Neural cell (in vitro differentiated cells): Measurements from ENCODE around the gene CRB2. TPM values are rescaled to one million over a fixed set of nuclear protein-coding genes. Genes with fewer than 3 reads are reported as not detected.

ENCODE experiments used
- H2AFZ ChIP-seq: fragments of 200-600, 300-800 bp; sonication (generic), shearing (Covaris generic); 2 replicates; pipeline ENCODE4 v1.6.0; 2014; ENCODE audit warnings: low read depth, mild to moderate bottlenecking, antibody characterized with exemption, low read length, moderate library complexity
- H3F3A ChIP-seq: fragments of 200-600 bp; shearing (Covaris generic); 2 replicates; pipeline ENCODE4 v1.6.1; 2016; ENCODE audit warnings: mild to moderate bottlenecking, moderate library complexity, mixed read lengths, antibody characterized with exemption, low read length; ENCODE audit not compliant: insufficient read depth, poor library complexity, severe bottlenecking
- H3K27ac ChIP-seq: fragments of 200-600, 300-800 bp; sonication (generic), shearing (Covaris generic); 2 replicates; pipeline ENCODE4 v1.5.1; 2014; ENCODE audit warnings: mild to moderate bottlenecking, low read length, moderate library complexity
- H3K27me3 ChIP-seq: fragments of 300-800, 200-600 bp; sonication (generic), shearing (Covaris generic); 2 replicates; pipeline ENCODE4 v1.6.0; 2014; ENCODE audit warnings: mild to moderate bottlenecking, low read depth, low read length, moderate library complexity; ENCODE audit not compliant: insufficient read depth
- H3K36me3 ChIP-seq: fragments of 300-800, 200-600 bp; sonication (generic), shearing (Covaris generic); 2 replicates; pipeline ENCODE4 v1.5.1; 2014; ENCODE audit warnings: mild to moderate bottlenecking, antibody characterized with exemption, low read length, moderate library complexity; ENCODE audit not compliant: insufficient read depth
- H3K4me2 ChIP-seq: fragments of 300-800, 200-600 bp; sonication (generic), shearing (Covaris generic); 2 replicates; pipeline ENCODE4 v1.6.0; 2014; ENCODE audit warnings: mild to moderate bottlenecking, low read length
- H3K4me3 ChIP-seq: fragments of 300-800, 200-600 bp; sonication (generic), shearing (Covaris generic); 2 replicates; pipeline ENCODE4 v1.5.1; 2014; ENCODE audit warnings: mild to moderate bottlenecking, low read length, moderate library complexity
- H3K79me2 ChIP-seq: fragments of 200-600 bp; shearing (Covaris generic); replicated peaks from 2 replicates; pipeline ENCODE4 v1.6.0; 2014; ENCODE audit warnings: mild to moderate bottlenecking, low read length, moderate library complexity; ENCODE audit not compliant: insufficient read depth
- H3K9ac ChIP-seq: fragments of 300-800, 200-600 bp; sonication (generic), shearing (Covaris generic); 2 replicates; pipeline ENCODE4 v1.6.1; 2016; ENCODE audit warnings: mild to moderate bottlenecking, low read length, mixed read lengths
- H3K9me2 ChIP-seq: fragments of 200-600 bp; shearing (Covaris generic); 2 replicates; pipeline ENCODE4 v1.6.1; 2016; ENCODE audit warnings: mild to moderate bottlenecking, low read length, mixed read lengths; ENCODE audit not compliant: insufficient read depth
- H3K9me3 ChIP-seq: fragments of 200-600, 300-800 bp; sonication (generic), shearing (Covaris generic); 2 replicates; pipeline ENCODE4 v1.6.1; 2016; ENCODE audit warnings: mild to moderate bottlenecking, mixed run types, low read length, moderate library complexity, mixed read lengths
- H4K20me1 ChIP-seq: fragments of 200-600 bp; shearing (Covaris generic); 2 replicates; pipeline ENCODE4 v1.6.1; 2016; ENCODE audit warnings: mild to moderate bottlenecking, mixed run types; ENCODE audit not compliant: insufficient read depth
- CTCF ChIP-seq: fragments of 450-650 bp; IDR thresholded peaks from 2 replicates; pipeline ENCODE4 v1.5.1; 2014; ENCODE audit warnings: antibody characterized with exemption, mild to moderate bottlenecking, moderate library complexity; ENCODE audit not compliant: poor library complexity, severe bottlenecking
- EP300 ChIP-seq: fragments of 450-650 bp; conservative IDR thresholded peaks from 2 replicates; pipeline ENCODE4 v1.6.1; 2014; ENCODE audit warnings: antibody characterized with exemption, mild to moderate bottlenecking, moderate library complexity; ENCODE audit not compliant: poor library complexity, severe bottlenecking
- EZH2 ChIP-seq: fragments of 200-600, 300-800 bp; shearing (Covaris generic), sonication (generic); IDR thresholded peaks from 2 replicates; pipeline ENCODE4 v1.6.1; 2014; ENCODE audit warnings: antibody characterized with exemption, low read length, borderline replicate concordance, mild to moderate bottlenecking; ENCODE audit not compliant: insufficient read depth, poor library complexity, severe bottlenecking
- MXI1 ChIP-seq: fragments of 450-650 bp; conservative IDR thresholded peaks from 2 replicates; pipeline ENCODE4 v1.6.1; 2014; ENCODE audit warnings: antibody characterized with exemption, mild to moderate bottlenecking; ENCODE audit not compliant: poor library complexity, severe bottlenecking
- POLR2AphosphoS5 ChIP-seq: IDR thresholded peaks from 2 replicates; pipeline ENCODE4 v1.6.1; 2012
- RAD21 ChIP-seq: fragments of 450-650 bp; conservative IDR thresholded peaks from 2 replicates; pipeline ENCODE4 v1.6.1; 2014; ENCODE audit warnings: antibody characterized with exemption, mild to moderate bottlenecking, moderate library complexity
- SMC3 ChIP-seq: fragments of 450-650 bp; conservative IDR thresholded peaks from 2 replicates; pipeline ENCODE4 v1.6.1; 2014; ENCODE audit warnings: antibody characterized with exemption, mild to moderate bottlenecking, moderate library complexity; ENCODE audit not compliant: poor library complexity
- TAF1 ChIP-seq: IDR thresholded peaks from 2 replicates; pipeline ENCODE4 v1.6.1; 2012; ENCODE audit warnings: low read depth
- polyA plus RNA-seq: library from polyadenylated mRNA; depleted of rRNA; stranded (reverse); fragments of >200 nt; gene quantifications from 2 replicates; pipeline ENCODE4 v1.2.3, GENCODE V29; 2014
- TF ChIP-seq, protein P1 (sequence below): IDR thresholded peaks from 2 replicates; pipeline ENCODE4 v1.6.1; 2012; ENCODE audit warnings: borderline replicate concordance

CRB2 gene
- polyA plus RNA-seq, 1 donor from 2014 or later, result 0.32 TPM

GRCh38 chr9:123424552-123425225 is 68.7 kb downstream of the CRB2 start:
- Histone ChIP-seq H3K36me3 (no peaks in the 10 kb centered on the region), H3K79me2 (no peaks in the 10 kb centered on the region), H3F3A (no peaks in the 10 kb centered on the region), H3K27me3 (no peaks in the 10 kb centered on the region), H3K4me3 (no peak overlapping the region), H2AFZ (no peak overlapping the region), H3K27ac (no peak overlapping the region), H3K9me2 (no peaks in the 10 kb centered on the region), H3K9ac (no peak overlapping the region), H4K20me1 (no peaks in the 10 kb centered on the region), H3K4me2 (no peak overlapping the region), H3K9me3 (no peaks in the 10 kb centered on the region)
- TF ChIP-seq RAD21 (no peak), SMC3 (no peak), EP300 (no peak), MXI1 (no peak), TAF1 (no peak), EZH2 (no peak), CTCF (no peak), POLR2AphosphoS5 (no peak)
- TF ChIP-seq, protein P1, sequence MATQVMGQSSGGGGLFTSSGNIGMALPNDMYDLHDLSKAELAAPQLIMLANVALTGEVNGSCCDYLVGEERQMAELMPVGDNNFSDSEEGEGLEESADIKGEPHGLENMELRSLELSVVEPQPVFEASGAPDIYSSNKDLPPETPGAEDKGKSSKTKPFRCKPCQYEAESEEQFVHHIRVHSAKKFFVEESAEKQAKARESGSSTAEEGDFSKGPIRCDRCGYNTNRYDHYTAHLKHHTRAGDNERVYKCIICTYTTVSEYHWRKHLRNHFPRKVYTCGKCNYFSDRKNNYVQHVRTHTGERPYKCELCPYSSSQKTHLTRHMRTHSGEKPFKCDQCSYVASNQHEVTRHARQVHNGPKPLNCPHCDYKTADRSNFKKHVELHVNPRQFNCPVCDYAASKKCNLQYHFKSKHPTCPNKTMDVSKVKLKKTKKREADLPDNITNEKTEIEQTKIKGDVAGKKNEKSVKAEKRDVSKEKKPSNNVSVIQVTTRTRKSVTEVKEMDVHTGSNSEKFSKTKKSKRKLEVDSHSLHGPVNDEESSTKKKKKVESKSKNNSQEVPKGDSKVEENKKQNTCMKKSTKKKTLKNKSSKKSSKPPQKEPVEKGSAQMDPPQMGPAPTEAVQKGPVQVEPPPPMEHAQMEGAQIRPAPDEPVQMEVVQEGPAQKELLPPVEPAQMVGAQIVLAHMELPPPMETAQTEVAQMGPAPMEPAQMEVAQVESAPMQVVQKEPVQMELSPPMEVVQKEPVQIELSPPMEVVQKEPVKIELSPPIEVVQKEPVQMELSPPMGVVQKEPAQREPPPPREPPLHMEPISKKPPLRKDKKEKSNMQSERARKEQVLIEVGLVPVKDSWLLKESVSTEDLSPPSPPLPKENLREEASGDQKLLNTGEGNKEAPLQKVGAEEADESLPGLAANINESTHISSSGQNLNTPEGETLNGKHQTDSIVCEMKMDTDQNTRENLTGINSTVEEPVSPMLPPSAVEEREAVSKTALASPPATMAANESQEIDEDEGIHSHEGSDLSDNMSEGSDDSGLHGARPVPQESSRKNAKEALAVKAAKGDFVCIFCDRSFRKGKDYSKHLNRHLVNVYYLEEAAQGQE, result no peak

DNA sequence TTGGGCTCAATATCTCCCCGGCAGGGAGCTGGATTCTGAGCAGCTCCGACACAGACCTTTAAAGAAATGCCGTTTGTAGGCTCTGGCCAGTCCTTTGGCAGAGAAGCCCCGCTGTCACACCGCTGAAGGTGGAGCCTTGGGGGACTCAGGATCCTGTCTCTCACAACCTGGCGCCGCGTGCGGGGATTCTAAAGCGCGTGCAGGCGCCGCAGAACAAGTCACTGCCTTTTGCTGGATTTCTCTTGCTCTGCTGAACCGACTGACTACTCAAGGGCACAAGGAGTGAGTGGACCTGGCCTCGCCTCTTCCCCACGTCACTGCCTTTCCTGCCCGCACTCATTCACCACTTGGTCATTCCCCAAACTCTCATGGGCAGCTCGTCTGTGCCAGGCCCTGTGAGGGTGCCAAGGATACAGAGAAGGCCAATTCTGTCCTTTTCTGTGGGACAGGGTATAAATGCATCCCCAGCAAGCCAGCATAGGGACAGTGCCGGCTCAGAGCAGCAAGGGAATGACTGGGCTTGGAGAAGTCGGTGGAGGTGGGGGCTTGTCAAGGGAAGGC is 69.3 kb downstream of the CRB2 start:
- Histone ChIP-seq H2AFZ (no peak overlapping the region), H3K9me3 (no peaks in the 10 kb centered on the region), H3F3A (no peaks in the 10 kb centered on the region), H3K79me2 (no peaks in the 10 kb centered on the region), H4K20me1 (no peaks in the 10 kb centered on the region), H3K36me3 (no peaks in the 10 kb centered on the region), H3K9me2 (no peaks in the 10 kb centered on the region), H3K27ac (no peak overlapping the region), H3K4me2 (no peak overlapping the region), H3K9ac (no peak overlapping the region), H3K4me3 (no peak overlapping the region), H3K27me3 (no peaks in the 10 kb centered on the region)
- TF ChIP-seq POLR2AphosphoS5, result peak; percentile 21
- TF ChIP-seq, protein P1, result no peak
